A172 (cell line): Measurements from ENCODE around the gene PRKX. TPM values are rescaled to one million over a fixed set of nuclear protein-coding genes. Genes with fewer than 3 reads are reported as not detected.
"Not testable (repeated sequence)": the region's sequence is repeated elsewhere in the genome, so short reads cannot be mapped to it uniquely, and the experiment has no call there.

Experiments used
- DNase-seq: peaks from one replicate; pipeline ENCODE4 v3.0.0-alpha.2; 2015; ENCODE audit warnings: low spot score
- total RNA-seq: library from RNA; depleted of rRNA; stranded (reverse); fragments of >200 nt; shearing (Covaris generic); gene quantifications from 2 replicates; pipeline ENCODE4 v1.2.3, GENCODE V29; 2014

Gene PRKX
- total RNA-seq, 1 experiment from 2014 or later: 12.6 TPM

DNA sequence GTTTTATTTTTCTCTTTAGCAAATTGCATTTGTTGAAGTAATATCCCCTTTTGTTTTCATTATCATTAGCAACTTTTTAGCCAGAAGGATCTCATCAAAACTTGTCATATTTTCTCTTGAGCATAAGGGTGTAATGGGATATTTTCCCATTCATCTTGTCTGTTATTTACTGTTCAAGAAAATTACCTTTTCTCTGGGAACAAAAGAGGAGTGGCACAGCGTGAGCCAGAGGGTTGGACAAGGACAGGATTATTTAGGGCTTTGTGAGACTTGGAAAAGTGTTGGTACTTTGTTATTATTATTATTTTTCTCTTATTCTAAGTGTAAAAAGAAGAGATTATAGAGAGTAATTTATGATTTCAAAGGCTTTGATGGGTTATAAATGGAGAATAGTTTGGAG, 135.9 kb downstream of the PRKX start:
- DNase-seq: no peak

DNA sequence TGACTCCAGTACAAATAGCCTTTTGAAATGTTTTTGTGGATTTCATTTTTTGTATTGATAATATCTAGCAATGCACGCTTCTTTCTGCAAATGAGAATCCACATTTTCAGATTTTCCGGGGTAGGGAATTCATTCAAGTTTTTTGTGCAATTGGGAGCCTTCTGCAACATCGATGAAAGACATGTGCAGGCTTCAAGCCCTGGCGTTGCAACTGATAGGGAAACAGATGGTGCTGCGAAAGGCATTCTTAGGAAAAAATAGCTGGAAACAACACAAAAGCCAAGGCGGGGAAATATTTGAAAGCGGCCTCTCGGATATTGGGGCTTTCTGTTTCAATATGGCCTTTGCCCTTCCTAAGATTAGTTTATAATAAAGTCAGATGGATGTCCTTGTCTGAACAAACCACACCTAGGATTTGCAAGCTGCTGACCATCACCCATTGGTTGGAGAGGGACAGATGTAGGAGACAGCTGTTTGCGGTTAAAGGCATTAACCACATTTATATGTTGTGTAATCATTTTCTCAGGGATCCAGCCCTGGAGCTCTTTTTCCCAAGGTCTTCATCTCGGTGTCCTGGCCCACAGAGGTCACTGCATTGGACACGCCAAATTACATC, 136.5 kb downstream of the PRKX start:
- DNase-seq: peak; percentile 16

DNA sequence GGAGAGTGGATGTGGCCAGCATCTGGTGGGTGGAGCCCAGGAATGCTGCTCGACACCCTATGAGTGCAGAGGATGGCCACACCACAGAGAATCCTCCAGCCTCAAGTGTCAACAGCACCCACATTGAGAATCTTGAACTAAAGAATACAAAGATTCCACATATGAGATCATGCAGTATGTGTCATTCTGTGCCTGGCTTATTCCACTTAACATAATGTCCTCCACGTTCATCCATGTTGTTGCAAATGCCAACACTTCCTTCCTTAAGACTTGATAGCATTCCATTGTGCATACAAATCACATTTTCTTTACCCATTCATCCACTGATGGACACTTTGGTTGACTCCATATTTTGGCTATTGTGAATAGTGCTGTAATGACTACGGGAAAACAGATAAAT, 145.8 kb downstream of the PRKX start:
- DNase-seq: no peak

DNA sequence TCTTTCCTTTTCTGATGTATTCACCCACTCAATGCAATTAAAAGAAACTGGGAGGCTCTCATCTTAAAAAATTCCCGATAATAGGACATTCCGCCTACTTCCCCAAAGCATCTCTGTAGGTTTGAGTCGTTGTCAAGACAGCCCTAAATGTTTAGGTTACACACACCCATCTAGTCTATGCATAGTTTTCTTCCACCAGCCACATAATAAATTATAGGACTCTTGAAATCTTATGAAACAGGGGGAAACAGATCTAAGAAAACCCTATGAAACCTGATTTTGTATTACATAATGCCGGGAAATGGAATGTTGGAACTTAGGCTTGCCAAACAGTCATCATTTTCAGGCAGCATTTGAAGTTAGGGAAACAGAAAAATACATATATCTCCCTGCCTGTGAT, 150.0 kb downstream of the PRKX start:
- DNase-seq: no peak

DNA sequence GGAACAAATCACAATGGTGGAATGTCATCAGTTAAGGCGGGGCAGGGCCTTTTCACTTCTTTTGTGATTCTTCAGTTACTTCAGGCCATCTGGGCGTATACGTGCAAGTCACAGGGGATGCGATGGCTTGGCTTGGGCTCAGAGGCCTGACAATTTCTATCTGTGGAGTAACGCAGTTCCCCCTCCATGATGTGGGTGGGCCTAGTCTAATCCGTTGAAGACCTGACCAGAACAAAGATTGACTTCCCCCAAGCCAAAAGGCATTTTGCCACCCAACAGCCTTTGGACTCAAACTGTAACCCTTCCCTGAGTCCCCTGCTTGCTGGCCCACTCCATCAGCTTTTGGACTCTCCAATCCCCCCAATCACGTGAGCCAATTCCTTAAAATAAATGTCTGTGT, 153.4 kb downstream of the PRKX start:
- DNase-seq: not testable (repeated sequence)
